ENCODE data around the gene PTPRA. TPM values are rescaled to one million over a fixed set of nuclear protein-coding genes. Genes with fewer than 3 reads are reported as not detected.
A peak's percentile ranks its signal among the peaks of the same experiment; 100 is the strongest.

The PTPRA gene
- total RNA-seq, 1 experiment from 2014 or later: 58.4 TPM

DNA sequence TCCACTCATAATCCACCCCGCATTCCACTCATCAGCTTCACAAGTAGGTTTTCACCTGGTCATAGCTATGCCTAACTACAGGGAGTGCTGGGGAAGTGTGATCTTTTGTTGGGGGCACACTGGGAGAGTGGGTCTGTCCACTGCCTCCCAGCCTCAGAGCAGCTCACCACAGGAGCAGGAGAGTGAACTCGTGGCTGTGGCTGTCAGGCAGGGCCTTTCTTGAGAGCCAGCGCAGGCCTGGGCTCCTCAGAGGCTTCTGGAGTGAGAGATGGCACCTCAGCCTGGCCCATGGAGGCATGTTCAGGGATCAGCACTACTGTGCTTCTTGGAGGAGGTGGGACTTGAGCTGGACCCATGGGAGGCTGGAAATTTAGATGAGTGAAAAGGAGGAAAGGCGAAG is 166.1 kb downstream of the PTPRA start:
- Histone ChIP-seq H3K27me3 (ENCODE audit: low read length) (no peaks in the 10 kb centered on the region), H3K27ac (ENCODE audit: low read length) (no peak overlapping the region), H3K9me2 (replicated peaks; ENCODE audit: insufficient read depth, low read length) (no peaks in the 10 kb centered on the region), H3K4me3 (ENCODE audit: low read length) (no peak overlapping the region), H4K20me1 (ENCODE audit: insufficient read depth, low read depth, low read length) (no peaks in the 10 kb centered on the region), H3K9ac (ENCODE audit: low read length) (no peak overlapping the region), H3K4me2 (ENCODE audit: low read depth, low read length, poor library complexity, severe bottlenecking) (no peak overlapping the region), H3K79me2 (ENCODE audit: low read length) (no peaks in the 10 kb centered on the region), H3K36me3 (ENCODE audit: insufficient read depth, low read length) (peaks cover 10% of the 10 kb centered on the region; the same call in 1 of the 2 replicates), H3K4me1 (ENCODE audit: low read length) (peaks cover 8% of the 10 kb centered on the region), H3K9me3 (ENCODE audit: low read length) (no peaks in the 10 kb centered on the region), H2AFZ (ENCODE audit: low read length) (no peak overlapping the region)
- DNase-seq: no peak

DNA sequence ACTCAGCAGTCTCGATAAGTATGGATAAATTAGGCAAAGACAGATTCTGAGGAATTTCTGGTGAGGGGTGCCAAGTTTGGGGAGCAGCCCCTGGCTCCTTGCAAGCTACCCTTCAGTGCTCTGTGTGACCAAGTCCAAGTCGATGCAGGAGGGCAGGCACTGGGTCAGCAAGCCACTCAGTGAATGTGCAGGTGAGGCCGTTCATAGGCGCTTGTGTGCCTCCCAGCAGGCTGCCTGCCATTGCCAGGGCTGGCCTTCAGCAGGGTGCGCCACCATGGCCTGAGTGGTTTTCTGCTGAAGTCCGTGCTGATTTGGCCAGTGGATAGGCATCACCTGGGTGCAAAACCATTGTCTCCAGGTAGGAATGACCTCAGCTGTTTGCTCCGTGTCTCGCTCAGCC is 166.8 kb downstream of the PTPRA start:
- H3K27me3 ChIP-seq (ENCODE audit: low read length): no peaks in the 10 kb centered on the region
- no peaks in the 10 kb centered on the region for H3K9me3 ChIP-seq (ENCODE audit: low read length)
- H4K20me1 ChIP-seq (ENCODE audit: insufficient read depth, low read depth, low read length): no peaks in the 10 kb centered on the region
- no peak overlapping the region for H3K27ac ChIP-seq (ENCODE audit: low read length)
- peaks cover 10% of the 10 kb centered on the region; the same call in 1 of the 2 replicates for H3K36me3 ChIP-seq (ENCODE audit: insufficient read depth, low read length)
- H3K4me2 ChIP-seq (ENCODE audit: low read depth, low read length, poor library complexity, severe bottlenecking): no peak overlapping the region
- no peak for DNase-seq
- no peak overlapping the region for H3K9ac ChIP-seq (ENCODE audit: low read length)
- H3K79me2 ChIP-seq (ENCODE audit: low read length): no peaks in the 10 kb centered on the region
- H3K9me2 ChIP-seq (replicated peaks; ENCODE audit: insufficient read depth, low read length): no peaks in the 10 kb centered on the region
- peaks cover 15% of the 10 kb centered on the region for H3K4me1 ChIP-seq (ENCODE audit: low read length)
- H3K4me3 ChIP-seq (ENCODE audit: low read length): no peak overlapping the region
- no peak overlapping the region for H2AFZ ChIP-seq (ENCODE audit: low read length)

DNA sequence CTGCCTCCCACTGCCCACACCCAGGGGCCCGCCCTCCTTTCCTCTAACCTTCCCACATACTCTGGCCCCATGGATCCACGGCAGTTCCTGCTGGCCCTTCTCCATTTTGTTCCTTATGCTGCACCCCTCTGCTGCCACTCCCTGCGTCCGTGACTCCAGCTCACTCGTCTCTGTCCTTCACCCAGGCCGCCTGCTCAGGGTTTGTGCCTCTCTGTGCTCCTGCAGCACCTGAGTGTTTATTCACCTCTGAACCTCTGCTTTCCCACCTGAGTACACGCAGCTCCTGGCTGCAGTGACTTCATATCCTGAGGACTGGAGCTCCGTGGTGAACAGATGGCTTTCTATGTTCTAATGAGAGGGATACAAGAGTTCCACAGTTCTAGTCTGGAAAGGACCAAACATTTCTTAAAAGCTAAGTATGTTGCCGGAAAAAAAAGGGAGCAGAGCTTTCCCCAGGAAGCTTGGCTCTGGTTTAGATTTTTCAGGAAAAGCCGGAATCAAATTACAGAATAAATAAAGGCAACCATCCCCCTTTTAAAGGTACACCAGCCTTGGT is 168.7 kb downstream of the PTPRA start:
- H3K4me2 ChIP-seq (ENCODE audit: low read depth, low read length, poor library complexity, severe bottlenecking): no peak overlapping the region

DNA sequence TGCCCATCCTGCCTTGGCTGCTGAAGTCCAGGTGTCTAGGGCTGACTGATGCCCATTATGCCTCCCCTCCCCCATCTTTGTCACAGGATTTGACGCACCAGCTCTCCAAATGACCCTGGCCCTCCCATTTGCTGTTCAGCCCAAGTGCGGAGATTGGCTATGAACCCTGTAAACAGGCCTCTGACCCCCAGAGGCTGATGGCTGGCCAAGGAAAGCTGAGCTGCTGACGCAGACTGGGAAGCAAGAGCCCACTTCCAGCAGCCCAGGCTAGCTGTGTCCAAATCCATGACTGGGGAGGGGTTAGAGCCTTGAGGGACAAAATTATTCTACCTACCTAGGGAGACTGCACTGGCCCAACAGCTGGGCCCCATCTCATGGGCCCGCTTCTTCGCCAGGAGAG is 169.3 kb downstream of the PTPRA start:
- peaks cover 30% of the 10 kb centered on the region for H3K4me1 ChIP-seq (ENCODE audit: low read length)
- H3K9me3 ChIP-seq (ENCODE audit: low read length): no peaks in the 10 kb centered on the region
- no peak overlapping the region for H3K9ac ChIP-seq (ENCODE audit: low read length)
- H4K20me1 ChIP-seq (ENCODE audit: insufficient read depth, low read depth, low read length): 0 out of 2 replicates have a peak, but pooled peaks cover 8% of the 10 kb centered on the region
- H3K36me3 ChIP-seq (ENCODE audit: insufficient read depth, low read length): peaks cover 4% of the 10 kb centered on the region
- no peak for DNase-seq
- no peaks in the 10 kb centered on the region for H3K9me2 ChIP-seq (replicated peaks; ENCODE audit: insufficient read depth, low read length)
- H3K79me2 ChIP-seq (ENCODE audit: low read length): peaks cover 17% of the 10 kb centered on the region
- no peak overlapping the region for H3K27ac ChIP-seq (ENCODE audit: low read length)
- no peak overlapping the region for H2AFZ ChIP-seq (ENCODE audit: low read length)
- no peak overlapping the region for H3K4me3 ChIP-seq (ENCODE audit: low read length)
- no peaks in the 10 kb centered on the region for H3K27me3 ChIP-seq (ENCODE audit: low read length)
- no peak overlapping the region for H3K4me2 ChIP-seq (ENCODE audit: low read depth, low read length, poor library complexity, severe bottlenecking)

More for the DNA sequence above, 168.7 kb downstream of the PTPRA start:
- no peak overlapping the region for H3K4me3 ChIP-seq (ENCODE audit: low read length)
- no peaks in the 10 kb centered on the region; the same call in 1 of the 2 replicates for H3K36me3 ChIP-seq (ENCODE audit: insufficient read depth, low read length)
- H3K27ac ChIP-seq (ENCODE audit: low read length): no peak overlapping the region
- peaks cover 10% of the 10 kb centered on the region for H3K79me2 ChIP-seq (ENCODE audit: low read length)
- no peak overlapping the region for H2AFZ ChIP-seq (ENCODE audit: low read length)
- no peaks in the 10 kb centered on the region for H3K9me2 ChIP-seq (replicated peaks; ENCODE audit: insufficient read depth, low read length)
- H3K4me1 ChIP-seq (ENCODE audit: low read length): peaks cover 23% of the 10 kb centered on the region
- H3K9me3 ChIP-seq (ENCODE audit: low read length): no peaks in the 10 kb centered on the region
- no peak for DNase-seq
- H3K9ac ChIP-seq (ENCODE audit: low read length): no peak overlapping the region
- no peaks in the 10 kb centered on the region for H3K27me3 ChIP-seq (ENCODE audit: low read length)
- 0 out of 2 replicates have a peak, but pooled peaks cover 2% of the 10 kb centered on the region for H4K20me1 ChIP-seq (ENCODE audit: insufficient read depth, low read depth, low read length)

GRCh38 chr20:3043322-3043721 is 170.0 kb downstream of the PTPRA start, which contains the start of gene GNRH2:
GNRH2 (plus strand) TSS chr20:3043622; CDS start chr20:3044415, 793 bp downstream.
- H3K4me2 ChIP-seq (ENCODE audit: low read depth, low read length, poor library complexity, severe bottlenecking): peak within 1 kb of the TSS; percentile 98
- H3K9me2 ChIP-seq (replicated peaks; ENCODE audit: insufficient read depth, low read length): no peaks in the 10 kb centered on the region
- H2AFZ ChIP-seq (ENCODE audit: low read length): no peak within 1 kb of the TSS
- H3K36me3 ChIP-seq (ENCODE audit: insufficient read depth, low read length): peaks cover 11% of the 10 kb centered on the region
- no peaks in the 10 kb centered on the region for H3K9me3 ChIP-seq (ENCODE audit: low read length)
- H3K79me2 ChIP-seq (ENCODE audit: low read length): peaks cover 20% of the 10 kb centered on the region
- peak within 1 kb of the TSS; percentile 93 for H3K27ac ChIP-seq (ENCODE audit: low read length)
- no peak for DNase-seq
- H3K4me1 ChIP-seq (ENCODE audit: low read length): peaks cover 31% of the 10 kb centered on the region
- 0 out of 2 replicates have a peak, but pooled peaks cover 9% of the 10 kb centered on the region for H4K20me1 ChIP-seq (ENCODE audit: insufficient read depth, low read depth, low read length)
- peak within 1 kb of the TSS; percentile 88; the same call in 1 of the 2 replicates for H3K4me3 ChIP-seq (ENCODE audit: low read length)
- peak within 1 kb of the TSS; percentile 86; the same call in 1 of the 2 replicates for H3K9ac ChIP-seq (ENCODE audit: low read length)
- H3K27me3 ChIP-seq (ENCODE audit: low read length): no peaks in the 10 kb centered on the region

GRCh38 chr20:3044336-3044965 is 171.2 kb downstream of the PTPRA start:
- peak overlapping the region; percentile 93 for H3K27ac ChIP-seq (ENCODE audit: low read length)
- no peak overlapping the region for H2AFZ ChIP-seq (ENCODE audit: low read length)
- peak overlapping the region; percentile 98 for H3K4me2 ChIP-seq (ENCODE audit: low read depth, low read length, poor library complexity, severe bottlenecking)

DNA sequence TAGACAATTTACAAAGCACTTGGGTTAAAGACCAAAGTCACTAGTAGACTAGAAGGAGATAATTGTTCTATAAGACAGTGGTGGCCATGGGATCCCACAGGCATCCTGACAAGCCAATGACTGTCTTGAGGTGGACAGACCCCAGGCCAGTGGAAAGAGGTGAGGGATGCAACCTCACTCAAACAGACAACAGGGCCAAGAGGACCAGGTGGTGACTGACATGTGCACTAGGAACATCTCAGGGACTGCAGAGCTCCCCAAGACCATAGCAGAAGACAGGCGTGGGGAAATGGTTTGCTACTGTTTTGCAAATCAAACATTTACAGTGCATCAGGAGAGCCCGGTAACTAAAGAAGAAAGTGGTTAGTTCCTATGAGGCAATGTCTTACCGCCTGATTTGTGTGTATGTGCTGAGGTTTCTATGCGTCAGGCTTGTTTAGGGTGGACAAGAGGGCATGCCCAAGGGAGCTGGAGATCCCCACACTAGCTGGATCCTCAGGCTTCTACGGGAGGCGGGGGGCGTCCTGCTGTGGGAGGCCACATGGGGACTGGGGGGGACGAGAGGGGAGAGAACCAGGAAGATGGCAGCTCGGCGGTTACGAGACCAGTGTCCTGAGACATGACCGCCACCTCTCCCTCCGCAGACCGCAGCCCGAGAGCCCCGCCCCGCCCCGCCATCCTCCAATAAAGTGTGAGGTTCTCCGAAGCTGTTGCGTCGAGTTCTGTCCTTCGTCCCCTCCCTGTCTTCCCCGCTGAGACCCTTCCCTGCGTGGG is 171.9 kb downstream of the PTPRA start:
- peaks cover 20% of the 10 kb centered on the region for H3K79me2 ChIP-seq (ENCODE audit: low read length)
- H4K20me1 ChIP-seq (ENCODE audit: insufficient read depth, low read depth, low read length): 0 out of 2 replicates have a peak, but pooled peaks cover 9% of the 10 kb centered on the region
- H3K4me1 ChIP-seq (ENCODE audit: low read length): peaks cover 31% of the 10 kb centered on the region
- H3K36me3 ChIP-seq (ENCODE audit: insufficient read depth, low read length): peaks cover 25% of the 10 kb centered on the region
- peak overlapping the region; percentile 88 for H3K4me3 ChIP-seq (ENCODE audit: low read length)
- H3K27ac ChIP-seq (ENCODE audit: low read length): peak overlapping the region; percentile 93
- no peaks in the 10 kb centered on the region for H3K27me3 ChIP-seq (ENCODE audit: low read length)
- no peaks in the 10 kb centered on the region for H3K9me2 ChIP-seq (replicated peaks; ENCODE audit: insufficient read depth, low read length)
- peak; percentile 90 for DNase-seq
- peak overlapping the region; percentile 83; the same call in 1 of the 2 replicates for H2AFZ ChIP-seq (ENCODE audit: low read length)
- peak overlapping the region; percentile 98 for H3K4me2 ChIP-seq (ENCODE audit: low read depth, low read length, poor library complexity, severe bottlenecking)
- no peaks in the 10 kb centered on the region for H3K9me3 ChIP-seq (ENCODE audit: low read length)
- H3K9ac ChIP-seq (ENCODE audit: low read length): peak overlapping the region; percentile 86

More at GRCh38 chr20:3044336-3044965, 171.2 kb downstream of the PTPRA start:
- 0 out of 2 replicates have a peak, but pooled peaks cover 9% of the 10 kb centered on the region for H4K20me1 ChIP-seq (ENCODE audit: insufficient read depth, low read depth, low read length)
- no peak for DNase-seq
- H3K4me3 ChIP-seq (ENCODE audit: low read length): peak overlapping the region; percentile 88
- peaks cover 31% of the 10 kb centered on the region for H3K4me1 ChIP-seq (ENCODE audit: low read length)
- peaks cover 20% of the 10 kb centered on the region for H3K79me2 ChIP-seq (ENCODE audit: low read length)
- H3K9me2 ChIP-seq (replicated peaks; ENCODE audit: insufficient read depth, low read length): no peaks in the 10 kb centered on the region
- peak overlapping the region; percentile 86 for H3K9ac ChIP-seq (ENCODE audit: low read length)
- no peaks in the 10 kb centered on the region for H3K9me3 ChIP-seq (ENCODE audit: low read length)
- H3K36me3 ChIP-seq (ENCODE audit: insufficient read depth, low read length): peaks cover 18% of the 10 kb centered on the region
- H3K27me3 ChIP-seq (ENCODE audit: low read length): no peaks in the 10 kb centered on the region

Data from Karpas-422 (cell line).